ENCODE data around the gene TEAD1. TPM values are rescaled to one million over a fixed set of nuclear protein-coding genes. Genes with fewer than 3 reads are reported as not detected.

TEAD1 gene
- polyA plus RNA-seq, 1 experiment, result 113 TPM

GRCh38 chr11:12696911-12697581 lies 22.8 kb downstream of the TEAD1 start:
- H3K4me3 ChIP-seq (ENCODE audit: low read depth, low read length), result no peak overlapping the region
- no peak overlapping the region for H3K27ac ChIP-seq (ENCODE audit: low read depth, low read length)
- TF ChIP-seq, protein P1, sequence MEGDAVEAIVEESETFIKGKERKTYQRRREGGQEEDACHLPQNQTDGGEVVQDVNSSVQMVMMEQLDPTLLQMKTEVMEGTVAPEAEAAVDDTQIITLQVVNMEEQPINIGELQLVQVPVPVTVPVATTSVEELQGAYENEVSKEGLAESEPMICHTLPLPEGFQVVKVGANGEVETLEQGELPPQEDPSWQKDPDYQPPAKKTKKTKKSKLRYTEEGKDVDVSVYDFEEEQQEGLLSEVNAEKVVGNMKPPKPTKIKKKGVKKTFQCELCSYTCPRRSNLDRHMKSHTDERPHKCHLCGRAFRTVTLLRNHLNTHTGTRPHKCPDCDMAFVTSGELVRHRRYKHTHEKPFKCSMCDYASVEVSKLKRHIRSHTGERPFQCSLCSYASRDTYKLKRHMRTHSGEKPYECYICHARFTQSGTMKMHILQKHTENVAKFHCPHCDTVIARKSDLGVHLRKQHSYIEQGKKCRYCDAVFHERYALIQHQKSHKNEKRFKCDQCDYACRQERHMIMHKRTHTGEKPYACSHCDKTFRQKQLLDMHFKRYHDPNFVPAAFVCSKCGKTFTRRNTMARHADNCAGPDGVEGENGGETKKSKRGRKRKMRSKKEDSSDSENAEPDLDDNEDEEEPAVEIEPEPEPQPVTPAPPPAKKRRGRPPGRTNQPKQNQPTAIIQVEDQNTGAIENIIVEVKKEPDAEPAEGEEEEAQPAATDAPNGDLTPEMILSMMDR (IDR thresholded peaks at IDR 0.05; ENCODE audit: low read depth, low read length), result no peak
- POLR2A ChIA-PET, result interaction anchor here (0.5 to 0.7 kb wide), 2 partner anchors 20 to 143 kb away, joined by 3 to 5 read pairs; no protein-coding TSS in a partner anchor
- no peaks in the 10 kb centered on the region for H3K27me3 ChIP-seq (ENCODE audit: control insufficient read depth, insufficient read depth, low read length)
- no peaks in the 10 kb centered on the region for H3K9me3 ChIP-seq (ENCODE audit: control insufficient read depth, insufficient read depth, low read length)
- DNase-seq (ENCODE audit: low read depth, low spot score), result no peak
- CTCF ChIA-PET, result interaction anchor here (1.2 kb wide), 1 partner anchor 192 kb away, joined by 4 read pairs; no protein-coding TSS in a partner anchor

DNA sequence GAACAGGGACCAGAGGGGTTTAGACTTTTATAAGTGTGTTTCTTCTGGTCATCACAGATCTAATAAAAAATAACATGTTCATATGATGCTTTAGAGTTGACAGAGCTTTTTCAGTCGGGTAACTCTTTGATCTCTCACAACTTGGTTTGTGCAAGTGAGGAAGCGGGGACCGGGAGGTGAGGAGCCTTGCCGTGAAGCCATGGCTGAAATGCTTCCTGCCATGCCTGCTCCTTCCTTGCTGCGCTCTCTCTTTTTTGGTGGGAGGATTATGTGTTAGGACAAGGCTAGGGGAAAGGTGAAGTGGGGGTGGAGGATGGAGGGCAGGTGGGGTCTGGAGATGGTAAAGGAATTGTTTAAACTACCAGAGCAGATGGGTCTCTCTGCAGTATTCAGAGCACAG lies 23.8 kb downstream of the TEAD1 start:
- ChIA-PET CTCF (interaction anchor here (1.2 kb wide), 1 partner anchor 367 kb away, joined by 5 read pairs; no protein-coding TSS in a partner anchor), POLR2A (no interaction called here)
- Histone ChIP-seq H3K27me3 (ENCODE audit: control insufficient read depth, insufficient read depth, low read length) (no peaks in the 10 kb centered on the region), H3K9me3 (ENCODE audit: control insufficient read depth, insufficient read depth, low read length) (no peaks in the 10 kb centered on the region), H3K4me3 (ENCODE audit: low read depth, low read length) (no peak overlapping the region), H3K27ac (ENCODE audit: low read depth, low read length) (no peak overlapping the region)
- DNase-seq (ENCODE audit: low read depth, low spot score), result no peak
- TF ChIP-seq, protein P1 (IDR thresholded peaks at IDR 0.05; ENCODE audit: low read depth, low read length), result no peak

DNA sequence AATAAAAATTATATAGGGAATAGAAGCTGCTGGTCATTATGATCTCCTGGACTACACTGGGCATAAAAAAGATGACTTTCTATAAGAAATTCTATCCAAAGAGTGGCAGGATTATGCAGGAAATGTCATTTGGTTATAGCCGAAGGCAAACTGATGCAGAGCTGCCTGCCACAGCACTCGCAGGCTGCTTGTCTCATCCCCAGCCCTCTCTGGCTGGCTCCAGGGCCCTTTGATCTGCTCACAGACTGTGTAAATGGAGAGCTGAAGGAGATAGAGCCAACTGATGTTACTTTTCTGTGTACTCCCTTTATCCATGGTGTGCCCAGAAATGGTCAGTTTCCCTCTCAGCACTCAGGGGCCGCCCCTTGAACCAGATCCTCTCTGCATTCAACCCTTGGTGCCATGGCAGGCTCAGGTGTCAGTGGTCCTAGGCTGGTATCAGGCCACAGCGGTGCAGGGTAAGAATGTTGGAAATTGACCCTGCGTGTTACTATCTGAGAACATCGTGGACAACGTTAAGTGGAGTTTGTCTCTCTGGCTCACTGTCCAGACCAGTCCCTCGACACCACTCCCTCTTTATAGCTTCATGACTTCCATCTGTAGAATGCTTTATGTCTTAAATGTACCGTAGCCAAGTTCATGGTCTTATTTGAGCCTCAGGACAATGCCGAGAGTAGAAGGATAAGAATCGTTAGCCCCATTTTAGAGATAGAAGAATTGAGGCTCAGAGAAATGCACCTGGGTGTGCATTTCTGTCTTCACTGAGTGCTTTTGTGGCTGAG lies 27.8 kb downstream of the TEAD1 start:
- POLR2A ChIA-PET, result no interaction called here
- H3K27me3 ChIP-seq (ENCODE audit: control insufficient read depth, insufficient read depth, low read length), result no peaks in the 10 kb centered on the region
- no peak overlapping the region for H3K4me3 ChIP-seq (ENCODE audit: low read depth, low read length)
- no peaks in the 10 kb centered on the region for H3K9me3 ChIP-seq (ENCODE audit: control insufficient read depth, insufficient read depth, low read length)
- H3K27ac ChIP-seq (ENCODE audit: low read depth, low read length), result no peak overlapping the region
- TF ChIP-seq, protein P1 (IDR thresholded peaks at IDR 0.05; ENCODE audit: low read depth, low read length), result no peak
- CTCF ChIA-PET, result no interaction called here
- DNase-seq (ENCODE audit: low read depth, low spot score), result no peak

DNA sequence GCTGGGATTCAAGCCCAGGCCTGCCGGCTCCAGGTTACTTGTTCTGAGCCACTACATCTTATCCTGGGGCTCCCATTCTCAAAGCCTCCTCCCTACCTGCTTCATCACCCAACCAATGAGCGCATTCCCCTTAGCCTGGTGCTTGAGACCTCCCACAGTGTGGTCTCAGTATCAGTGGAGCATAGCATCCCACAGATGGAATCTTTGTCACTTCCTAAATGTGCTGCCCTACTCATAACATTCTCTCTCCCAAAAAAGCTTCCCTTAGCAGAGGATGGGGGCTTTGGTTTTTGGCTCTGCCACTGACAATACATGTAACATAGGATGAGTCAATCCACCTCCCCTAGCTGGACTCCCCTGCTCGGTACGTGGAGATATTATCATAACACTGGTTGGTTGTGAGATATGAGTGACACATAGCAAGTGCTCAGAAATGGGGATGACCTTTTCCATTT lies 28.8 kb downstream of the TEAD1 start:
- no peak for DNase-seq (ENCODE audit: low read depth, low spot score)
- CTCF ChIA-PET, result interaction anchor here (2.0 kb wide), 1 partner anchor 372 kb away, joined by 7 read pairs; no protein-coding TSS in a partner anchor
- TF ChIP-seq, protein P1 (IDR thresholded peaks at IDR 0.05; ENCODE audit: low read depth, low read length), result no peak

More for the DNA sequence above, 28.8 kb downstream of the TEAD1 start:
- Histone ChIP-seq H3K27ac (ENCODE audit: low read depth, low read length) (no peak overlapping the region), H3K27me3 (ENCODE audit: control insufficient read depth, insufficient read depth, low read length) (no peaks in the 10 kb centered on the region), H3K9me3 (ENCODE audit: control insufficient read depth, insufficient read depth, low read length) (no peaks in the 10 kb centered on the region), H3K4me3 (ENCODE audit: low read depth, low read length) (no peak overlapping the region)
- POLR2A ChIA-PET, result no interaction called here

Data from AG04450 (cell line).